GM23338 (cell line): ENCODE measurements around the gene CA6. TPM values are rescaled to one million over a fixed set of nuclear protein-coding genes. Genes with fewer than 3 reads are reported as not detected.

Experiments
- ATAC-seq: fragments of 200-7000 bp; cut with Tn5 transposase; 3 replicates; pipeline ENCODE4 v1.9.1; 2020
- DNase-seq: peaks from one replicate; pipeline ENCODE4 v3.0.0-alpha.2; 2015; ENCODE audit warnings: low spot score
- H2AFZ ChIP-seq: fragments of 200-600 bp; sonication (generic); 2 replicates; pipeline ENCODE4 v1.8.0; 2016; ENCODE audit warnings: antibody characterized with exemption, mild to moderate bottlenecking, moderate library complexity
- H3F3A ChIP-seq: fragments of 200-600 bp; sonication (generic); replicated peaks from 2 replicates; pipeline ENCODE4 v1.8.0; 2017; ENCODE audit warnings: antibody characterized with exemption, mixed run types, low read depth
- H3K27ac ChIP-seq: fragments of 200-600 bp; sonication (generic); 2 replicates; pipeline ENCODE4 v1.6.1; 2016; ENCODE audit warnings: low read depth
- H3K27me3 ChIP-seq: fragments of 200-600 bp; sonication (generic); 2 replicates; pipeline ENCODE4 v1.8.0; 2016; ENCODE audit warnings: mild to moderate bottlenecking, mixed run types, moderate library complexity; ENCODE audit not compliant: insufficient read depth
- H3K36me3 ChIP-seq: fragments of 200-600 bp; sonication (generic); 2 replicates; pipeline ENCODE4 v1.8.0; 2016; ENCODE audit warnings: mild to moderate bottlenecking; ENCODE audit not compliant: insufficient read depth
- H3K4me1 ChIP-seq: fragments of 200-600 bp; sonication (generic); 2 replicates; pipeline ENCODE4 v1.8.0; 2016; ENCODE audit warnings: mild to moderate bottlenecking, moderate library complexity; ENCODE audit not compliant: insufficient read depth
- H3K4me2 ChIP-seq: fragments of 200-600 bp; sonication (generic); 2 replicates; pipeline ENCODE4 v1.7.1; 2017; ENCODE audit warnings: mixed run types
- H3K4me3 ChIP-seq: fragments of 200-600 bp; sonication (generic); 2 replicates; pipeline ENCODE4 v1.6.1; 2016; ENCODE audit warnings: mixed run types
- H3K79me2 ChIP-seq: fragments of 200-600 bp; sonication (generic); replicated peaks from 2 replicates; pipeline ENCODE4 v1.8.0; 2017; ENCODE audit warnings: mild to moderate bottlenecking; ENCODE audit not compliant: insufficient read depth
- H3K9me2 ChIP-seq: fragments of 200-600 bp; sonication (generic); 2 replicates; pipeline ENCODE4 v1.8.0; 2017; ENCODE audit not compliant: insufficient read depth
- H4K20me1 ChIP-seq: fragments of 200-600 bp; sonication (generic); replicated peaks from 2 replicates; pipeline ENCODE4 v1.8.0; 2017; ENCODE audit warnings: mild to moderate bottlenecking; ENCODE audit not compliant: insufficient read depth
- H3K27ac Mint-ChIP-seq: 2 replicates; pipeline ENCODE4 v1.8.0; 2020; ENCODE audit warnings: inconsistent platforms, mild to moderate bottlenecking, moderate library complexity, mixed read lengths
- H3K27me3 Mint-ChIP-seq: 3 replicates; pipeline ENCODE4 v1.8.0; 2022; ENCODE audit warnings: low read depth, mild to moderate bottlenecking, moderate library complexity, mixed read lengths, inconsistent platforms; ENCODE audit not compliant: insufficient read depth, poor library complexity
- H3K36me3 Mint-ChIP-seq: 3 replicates; pipeline ENCODE4 v1.8.0; 2021; ENCODE audit warnings: low read depth, mild to moderate bottlenecking, inconsistent platforms, moderate library complexity, mixed read lengths
- H3K4me1 Mint-ChIP-seq: 3 replicates; pipeline ENCODE4 v1.8.0; 2020; ENCODE audit warnings: mild to moderate bottlenecking, inconsistent platforms, mixed read lengths
- H3K4me3 Mint-ChIP-seq: 3 replicates; pipeline ENCODE4 v1.8.0; 2021; ENCODE audit warnings: moderate library complexity, mild to moderate bottlenecking, inconsistent platforms, mixed read lengths
- H3K9me3 Mint-ChIP-seq: 3 replicates; pipeline ENCODE4 v1.8.0; 2020; ENCODE audit warnings: moderate library complexity, mild to moderate bottlenecking, inconsistent platforms, mixed read lengths
- CREB1 ChIP-seq: fragments of 250-450 bp; sonication (Bioruptor Pico); IDR thresholded peaks from 2 replicates; pipeline ENCODE4 v1.5.0; 2020; ENCODE audit warnings: low read depth, mild to moderate bottlenecking, moderate library complexity
- ETS1 ChIP-seq: IDR thresholded peaks from 2 replicates; pipeline ENCODE4 v1.6.1; 2016; ENCODE audit warnings: antibody characterized with exemption
- EZH2 ChIP-seq: fragments of 200-600 bp; sonication (generic); IDR thresholded peaks from one replicate; pipeline ENCODE4 v1.8.0; 2017; ENCODE audit warnings: antibody characterized with exemption, mild to moderate bottlenecking, low read depth; ENCODE audit not compliant: unreplicated experiment
- EZH2phosphoT487 ChIP-seq: fragments of 200-600 bp; sonication (generic); IDR thresholded peaks from one replicate; pipeline ENCODE4 v1.8.1; 2018; ENCODE audit warnings: antibody characterized with exemption; ENCODE audit not compliant: unreplicated experiment
- JUNB ChIP-seq: IDR thresholded peaks from one replicate; pipeline ENCODE4 v1.6.1; 2016; ENCODE audit warnings: antibody characterized with exemption; ENCODE audit not compliant: unreplicated experiment
- POLR2AphosphoS5 ChIP-seq: IDR thresholded peaks from 2 replicates; pipeline ENCODE4 v1.6.1; 2016; ENCODE audit warnings: antibody characterized with exemption, low read depth
- REST ChIP-seq: IDR thresholded peaks from one replicate; pipeline ENCODE4 v1.6.1; 2018; ENCODE audit warnings: antibody characterized with exemption; ENCODE audit not compliant: unreplicated experiment
- STAT1 ChIP-seq: IDR thresholded peaks from one replicate; pipeline ENCODE4 v1.6.1; 2016; ENCODE audit warnings: antibody characterized with exemption; ENCODE audit not compliant: unreplicated experiment
- ZNF114 ChIP-seq: fragments of 250-450 bp; sonication (Bioruptor Pico); IDR thresholded peaks from 2 replicates; pipeline ENCODE4 v1.5.0; 2020; ENCODE audit warnings: mild to moderate bottlenecking, moderate library complexity
- ZNF331 ChIP-seq: fragments of 250-450 bp; sonication (Bioruptor Pico); IDR thresholded peaks from 2 replicates; pipeline ENCODE4 v1.5.0; 2020; ENCODE audit warnings: low read depth, mild to moderate bottlenecking, moderate library complexity
- polyA plus RNA-seq: library from polyadenylated mRNA; unstranded; fragments of >200 nt; fragmentation: Nextera tagmentation; extraction: Ambion mirVana; gene quantifications from 2 replicates; pipeline ENCODE4 v1.2.1, GENCODE V29; 2016
- total RNA-seq: library from RNA; depleted of rRNA; stranded (reverse); fragments of >200 nt; shearing (Covaris generic); gene quantifications from 2 replicates; pipeline ENCODE4 v1.2.3, GENCODE V29; 2014

Gene CA6
- total and polyA plus RNA-seq, 2 experiments from 2014 or later = not detected

GRCh38 chr1:8903908-8904650, 41.6 kb upstream of the CA6 start (continued):
- TF ChIP-seq CREB1 (CRISPR knock-in tag) (no peak), EZH2phosphoT487 (no peak), REST (no peak), ZNF331 (no peak), EZH2 (no peak), JUNB (no peak), STAT1 (no peak)

- Histone ChIP-seq H2AFZ (no peak overlapping the region), H3K9me2 (0 out of 2 replicates have a peak, but pooled peaks cover 3% of the 10 kb centered on the region), H3K36me3 (no peaks in the 10 kb centered on the region), H3K4me1 (peaks cover 9% of the 10 kb centered on the region; the same call in 1 of the 2 replicates), H3K27me3 (no peaks in the 10 kb centered on the region), H3K4me3 (no peak overlapping the region), H4K20me1 (no peaks in the 10 kb centered on the region), H3K79me2 (no peaks in the 10 kb centered on the region), H3K4me2 (no peak overlapping the region), H3K27ac (no peak overlapping the region), H3F3A (peaks cover 5% of the 10 kb centered on the region; the same call in 1 of the 2 replicates)
- no peak for TF ChIP-seq CREB1 (CRISPR knock-in tag)
- no peak for TF ChIP-seq EZH2
- TF ChIP-seq POLR2AphosphoS5 = no peak
- no peak for TF ChIP-seq JUNB
- no peak for TF ChIP-seq ETS1
- TF ChIP-seq ZNF114 (CRISPR knock-in tag) = no peak
- TF ChIP-seq ZNF331 = no peak
- TF ChIP-seq REST = no peak
- peaks cover 5% of the 10 kb centered on the region; the same call in 1 of the 3 replicates for H3K36me3 Mint-ChIP-seq
- no peak for ATAC-seq
- H3K4me3 Mint-ChIP-seq = no peak overlapping the region
- no peak for DNase-seq
- peaks cover 13% of the 10 kb centered on the region for H3K4me1 Mint-ChIP-seq
- no peak overlapping the region for H3K27ac Mint-ChIP-seq
- H3K27me3 Mint-ChIP-seq = peaks cover 6% of the 10 kb centered on the region
- peaks cover 5% of the 10 kb centered on the region; the same call in 2 of the 3 replicates for H3K9me3 Mint-ChIP-seq
Measured at GRCh38 chr1:8905582-8906191, 40.0 kb upstream of the CA6 start.
